ENCODE measurements around the gene OBSL1.
A peak's percentile ranks its signal among the peaks of the same experiment; 100 is the strongest.

The OBSL1 gene

GRCh38 chr2:219571311-219572236, at the start of gene OBSL1:
OBSL1 (minus strand) TSS chr2:219571539; CDS start chr2:219571232, 307 bp downstream.
- peak; percentile 97 for DNase-seq (ENCODE audit: low read depth)

GRCh38 chr2:219620546-219620945, 49.2 kb upstream of the OBSL1 start:
- DNase-seq (ENCODE audit: low read depth): peak; percentile 3

DNA sequence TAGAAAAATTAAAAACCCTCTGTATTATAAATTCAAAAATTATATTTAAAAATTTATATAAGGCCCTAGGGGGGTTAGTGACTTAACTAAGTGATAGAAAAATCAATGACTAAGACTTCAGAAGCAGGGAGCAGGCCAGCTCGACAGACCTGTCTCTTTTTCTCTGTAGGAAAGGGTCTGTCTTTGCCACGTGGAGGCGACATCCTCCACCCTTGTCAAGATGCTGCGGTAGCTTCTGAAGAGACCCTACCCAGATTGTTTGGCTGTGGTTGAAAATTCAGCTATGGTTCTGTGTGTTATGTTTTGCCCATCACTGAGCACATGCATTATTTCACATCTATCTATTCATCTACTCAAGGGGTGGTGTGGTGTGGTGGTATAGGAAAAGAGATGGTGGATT, 47.9 kb upstream of the OBSL1 start:
- peak; percentile 7 for DNase-seq (ENCODE audit: low read depth)

DNA sequence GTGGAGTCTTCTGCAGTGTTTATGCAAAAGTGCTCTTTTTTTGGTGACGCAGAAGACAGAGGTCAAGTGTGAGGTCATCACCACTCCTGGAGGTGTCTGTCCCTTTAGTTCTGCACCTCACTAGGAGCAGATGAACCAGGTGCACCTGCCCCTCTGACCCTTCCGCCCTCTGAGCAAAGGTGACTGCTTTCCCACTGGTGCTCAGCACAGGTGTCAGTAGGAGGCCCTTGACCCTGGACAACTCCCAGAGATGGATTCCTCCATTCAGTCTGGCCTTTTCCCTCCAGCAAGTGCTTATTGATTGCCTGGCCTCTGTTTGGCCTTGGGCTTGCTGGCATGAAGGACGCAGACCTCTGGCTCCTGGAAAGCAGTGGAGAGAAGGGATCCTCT, 47.4 kb upstream of the OBSL1 start:
- no peak for DNase-seq (ENCODE audit: low read depth)

DNA sequence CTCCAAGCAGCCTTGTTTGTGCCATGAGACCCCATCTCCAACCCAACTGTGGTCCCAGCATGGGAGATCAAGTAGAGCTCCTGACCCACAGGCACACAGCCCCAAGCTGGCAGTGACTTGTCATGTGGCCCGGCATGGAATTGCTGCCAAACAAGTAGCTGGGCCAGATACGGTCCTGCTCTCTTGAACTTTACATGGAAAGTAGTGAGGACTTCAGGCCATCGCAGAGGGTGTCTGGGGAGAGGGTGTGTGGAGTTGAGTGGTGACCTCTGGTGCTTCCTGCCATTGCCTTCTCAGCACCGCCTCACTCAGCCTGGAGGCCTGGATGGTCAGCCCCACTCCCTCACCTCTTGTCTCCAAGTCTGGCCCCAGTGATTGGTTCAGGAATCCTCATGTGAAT, 45.2 kb upstream of the OBSL1 start:
- no peak for DNase-seq (ENCODE audit: low read depth)

GRCh38 chr2:219615894-219616293, 44.6 kb upstream of the OBSL1 start:
- no peak for DNase-seq (ENCODE audit: low read depth)

DNA sequence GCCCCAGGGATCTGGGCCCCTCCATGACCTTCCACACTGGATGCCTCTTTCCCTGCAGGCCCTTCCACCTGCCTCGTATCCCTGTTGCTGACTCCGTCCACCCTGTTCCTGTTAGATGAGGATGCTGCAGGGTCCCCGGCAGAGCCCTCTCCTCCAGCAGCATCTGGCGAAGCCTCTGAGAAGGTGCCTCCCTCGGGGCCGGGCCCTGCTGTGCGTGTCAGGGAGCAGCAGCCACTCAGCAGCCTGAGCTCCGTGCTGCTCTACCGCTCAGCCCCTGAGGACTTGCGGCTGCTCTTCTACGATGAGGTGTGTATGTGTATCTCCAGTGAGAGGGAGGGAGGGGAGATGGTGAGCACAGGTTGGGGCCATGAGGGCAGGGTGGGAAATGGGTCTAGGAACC, 43.7 kb upstream of the OBSL1 start:
- no peak for DNase-seq (ENCODE audit: low read depth)

GRCh38 chr2:219614076-219614860, 42.9 kb upstream of the OBSL1 start:
- no peak for DNase-seq (ENCODE audit: low read depth)

DNA sequence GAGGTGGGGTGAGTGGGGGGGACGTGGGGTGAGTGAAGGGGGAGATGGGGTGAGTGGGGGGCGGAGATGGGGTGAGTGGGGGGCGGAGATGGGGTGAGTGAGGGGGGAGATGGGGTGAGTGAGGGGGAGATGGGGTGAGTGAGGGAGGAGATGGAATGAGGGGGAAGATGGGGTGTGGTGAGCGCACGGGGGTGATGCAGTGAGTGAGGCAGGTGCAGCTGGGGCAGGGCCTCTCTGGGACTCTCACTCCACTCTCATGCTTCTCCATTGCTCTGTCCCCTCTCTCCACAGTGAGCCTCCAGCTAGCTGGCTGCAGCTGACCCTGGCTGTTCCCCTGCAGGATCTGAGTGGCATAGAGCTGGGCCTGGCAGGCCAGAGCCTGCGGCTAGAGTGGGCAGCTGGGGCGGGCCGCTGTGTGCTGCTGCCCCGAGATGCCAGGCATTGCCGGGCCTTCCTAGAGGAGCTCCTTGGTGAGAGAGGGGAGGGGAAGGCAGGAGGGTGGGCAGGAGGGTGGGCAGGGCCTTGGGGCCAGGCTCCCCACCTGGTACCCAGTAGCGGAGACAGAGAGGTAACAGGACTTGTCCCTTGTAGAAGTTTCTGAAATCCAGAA, 42.2 kb upstream of the OBSL1 start:
- no peak for DNase-seq (ENCODE audit: low read depth)

- DNase-seq (ENCODE audit: low read depth): no peak
Measured at GRCh38 chr2:219612577-219613286, 41.4 kb upstream of the OBSL1 start.

DNA sequence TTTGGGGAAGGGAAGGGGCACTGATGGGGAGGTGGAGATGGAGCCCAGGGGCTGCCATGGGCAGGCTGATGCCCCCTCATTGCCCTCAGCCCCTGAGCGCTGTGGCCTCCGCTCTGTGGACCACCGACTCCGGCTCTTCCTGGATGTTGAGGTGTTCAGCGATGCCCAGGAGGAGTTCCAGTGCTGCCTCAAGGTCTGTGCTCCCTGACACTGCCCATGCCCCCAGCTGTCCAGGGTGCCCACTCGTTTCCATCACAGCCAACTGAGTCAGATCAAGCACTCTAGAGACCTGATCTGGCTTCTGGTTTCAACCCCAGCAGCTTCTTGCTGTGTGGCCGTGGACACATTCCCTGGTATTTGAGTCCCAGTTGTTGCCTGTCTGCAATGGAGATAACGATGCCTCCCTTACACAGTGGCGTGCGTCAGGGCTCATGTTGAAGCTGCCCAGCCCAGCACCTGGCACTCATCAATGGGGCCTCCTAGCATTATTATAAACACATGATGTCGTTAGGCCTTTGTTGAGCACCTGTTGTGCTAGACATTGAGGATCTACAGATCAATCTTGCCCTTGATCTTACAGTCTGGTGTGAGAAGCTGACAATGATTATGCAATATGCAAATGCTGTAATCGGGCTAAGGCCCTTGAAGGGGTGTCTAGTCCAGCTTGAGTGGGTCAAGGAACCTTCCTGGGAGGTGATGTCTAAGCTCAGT, 40.7 kb upstream of the OBSL1 start:
- peak; percentile 5 for DNase-seq (ENCODE audit: low read depth)

GRCh38 chr2:219611306-219611705, 40.0 kb upstream of the OBSL1 start:
- no peak for DNase-seq (ENCODE audit: low read depth)

DNA sequence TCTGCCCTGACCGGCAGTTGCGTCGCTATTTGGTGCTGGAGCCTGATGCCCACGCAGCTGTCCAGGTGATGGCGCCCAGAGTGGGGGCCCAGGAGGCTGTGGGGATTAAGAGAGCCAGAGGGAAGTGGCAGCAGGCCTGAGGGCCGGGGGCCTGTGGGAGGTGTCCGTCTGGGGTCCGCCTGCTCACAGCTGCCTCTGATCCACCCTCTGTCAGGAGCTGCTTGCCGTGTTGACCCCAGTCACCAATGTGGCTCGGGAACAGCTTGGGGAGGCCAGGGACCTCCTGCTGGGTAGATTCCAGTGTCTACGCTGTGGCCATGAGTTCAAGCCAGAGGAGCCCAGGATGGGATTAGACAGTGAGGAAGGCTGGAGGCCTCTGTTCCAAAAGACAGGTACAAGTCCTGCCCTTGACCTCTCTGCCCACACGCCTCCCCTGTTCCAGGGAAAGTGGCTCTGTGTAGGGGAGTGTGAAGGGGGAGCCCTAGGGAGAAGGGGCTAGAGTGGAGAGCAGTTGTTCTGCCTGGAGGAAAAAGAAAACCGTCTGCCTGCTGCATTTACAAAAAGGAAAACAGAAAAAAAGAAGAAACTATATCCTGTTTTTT, 37.9 kb upstream of the OBSL1 start:
- DNase-seq (ENCODE audit: low read depth): no peak

GRCh38 chr2:219608399-219608964, 37.1 kb upstream of the OBSL1 start:
- DNase-seq (ENCODE audit: low read depth): no peak

DNA sequence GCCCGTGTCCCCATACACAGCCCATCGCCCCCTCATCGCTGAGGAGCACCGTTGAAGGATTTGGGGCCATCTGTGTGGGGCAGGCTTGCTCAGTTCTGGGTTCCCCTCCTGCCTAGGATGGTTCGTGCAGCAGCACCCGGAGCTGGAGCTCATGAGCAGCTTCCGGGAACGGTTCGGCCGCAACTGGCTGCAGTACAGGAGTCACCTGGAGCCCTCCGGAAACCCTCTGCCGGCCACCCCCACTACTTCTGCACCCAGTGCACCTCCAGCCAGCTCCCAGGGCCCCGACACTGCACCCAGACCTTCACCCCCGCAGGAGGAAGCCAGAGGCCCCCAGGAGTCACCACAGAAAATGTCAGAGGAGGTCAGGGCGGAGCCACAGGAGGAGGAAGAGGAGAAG, 36.6 kb upstream of the OBSL1 start:
- DNase-seq (ENCODE audit: low read depth): no peak

DNA sequence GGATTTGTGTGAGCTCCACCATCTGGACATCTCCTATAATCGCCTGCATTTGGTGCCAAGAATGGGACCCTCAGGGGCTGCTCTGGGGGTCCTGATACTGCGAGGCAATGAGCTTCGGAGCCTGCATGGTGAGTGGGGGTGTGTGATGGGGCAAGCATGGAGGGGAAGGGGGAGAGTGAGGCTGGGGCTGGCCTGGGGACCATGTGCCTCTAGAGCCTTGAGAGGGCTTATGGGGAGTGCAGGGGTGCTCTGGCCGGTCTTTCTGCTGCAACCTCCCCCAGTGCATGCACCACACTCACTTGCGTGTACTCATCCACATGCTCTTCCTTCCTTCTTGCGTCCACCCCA, 34.2 kb upstream of the OBSL1 start:
- no peak for DNase-seq (ENCODE audit: low read depth)

DNA sequence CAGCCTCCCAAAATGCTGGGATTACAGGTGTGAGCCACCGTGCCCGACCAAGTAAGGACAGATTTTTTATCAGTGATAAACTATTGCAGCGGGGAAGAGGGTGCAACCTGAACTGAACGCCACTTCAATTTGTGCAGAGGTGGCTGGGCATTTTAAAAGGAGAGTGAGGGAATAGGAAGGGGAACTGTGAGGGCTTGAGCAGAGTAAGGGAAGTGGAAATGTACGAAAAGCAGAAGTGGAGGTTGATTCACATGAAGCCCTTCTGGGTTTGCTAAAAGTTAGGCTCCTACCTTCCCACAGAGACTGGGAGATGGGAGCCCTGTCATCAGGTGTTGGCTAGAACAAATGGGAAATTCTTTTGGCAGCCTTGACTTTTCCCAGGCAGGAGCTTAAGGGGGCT, 32.4 kb upstream of the OBSL1 start:
- DNase-seq (ENCODE audit: low read depth): no peak

DNA sequence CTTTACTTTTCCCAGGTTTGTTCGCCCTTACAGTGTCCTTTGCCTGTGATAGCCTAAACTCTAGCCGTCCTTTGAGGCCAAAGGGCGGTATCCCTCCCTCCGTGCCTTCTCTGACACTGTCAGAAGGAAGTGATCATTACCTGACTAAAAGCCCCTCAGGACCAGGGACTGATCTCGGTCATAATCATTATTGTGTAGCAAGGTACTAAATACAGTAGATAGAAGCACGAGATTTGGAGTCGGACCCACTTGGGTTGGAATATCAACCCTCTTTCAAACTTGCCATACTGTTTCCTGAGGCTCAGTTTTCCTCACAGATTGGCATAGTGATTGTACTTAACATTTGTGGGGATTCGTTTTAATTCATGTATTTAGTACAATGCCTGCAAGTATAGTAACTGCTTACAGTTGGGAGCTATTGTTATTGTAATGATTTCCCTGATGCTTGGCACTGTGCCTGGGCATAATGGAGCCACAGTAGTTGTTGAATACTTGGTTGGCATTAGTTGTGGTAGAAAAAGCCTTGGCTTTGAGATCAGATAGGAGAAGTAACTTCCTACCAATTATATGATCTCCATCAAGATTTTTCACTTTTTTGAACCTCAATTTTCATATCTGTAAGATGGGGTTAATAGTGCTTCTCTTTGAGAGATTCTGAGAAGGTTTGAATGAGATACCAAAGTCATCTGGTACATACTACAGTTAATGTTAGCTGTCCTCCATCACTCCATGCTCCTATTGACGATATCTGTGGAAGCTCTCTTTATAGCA, 27.2 kb upstream of the OBSL1 start:
- DNase-seq (ENCODE audit: low read depth): no peak

- peak; percentile 96 for DNase-seq (ENCODE audit: low read depth)
Measured at GRCh38 chr2:219597552-219598307, 26.4 kb upstream of the OBSL1 start, which contains the start of gene STK11IP. STK11IP (plus strand) TSS chr2:219597857; CDS start chr2:219598120, 263 bp downstream.

Measured in amniotic epithelial cell (primary cell).